Measurements from ENCODE around the gene ABCC10.
"Not testable (repeated sequence)": the region's sequence is repeated elsewhere in the genome, so short reads cannot be mapped to it uniquely, and the experiment has no call there.

ABCC10 gene

GRCh38 chr6:43461936-43462335 lies 34.6 kb downstream of the ABCC10 start:
- Histone ChIP-seq H3K4me3 (ENCODE audit: low read depth in 1 of 2, low read length in 2 of 2) (no peak overlapping the region), H3K4me1 (ENCODE audit: insufficient read depth, low read length) (no peaks in the 10 kb centered on the region), H3K27me3 (ENCODE audit: control insufficient read depth in 1 of 2, insufficient read depth in 2 of 2, low read length in 2 of 2) (peaks cover 0 to 13% of the 10 kb centered on the region in 2 donors), H3K27ac (ENCODE audit: low read depth, low read length) (no peak overlapping the region), H3K9ac (ENCODE audit: low read length) (no peak overlapping the region), H3K9me3 (ENCODE audit: low read length) (no peaks in the 10 kb centered on the region), H3K36me3 (ENCODE audit: insufficient read depth, low read length) (no peaks in the 10 kb centered on the region)

GRCh38 chr6:43464337-43464736 lies 37.0 kb downstream of the ABCC10 start:
- no peaks in the 10 kb centered on the region for H3K4me1 ChIP-seq (ENCODE audit: insufficient read depth, low read length)
- no peaks in the 10 kb centered on the region for H3K9me3 ChIP-seq (ENCODE audit: low read length)
- H3K27me3 ChIP-seq (ENCODE audit: control insufficient read depth in 1 of 2, insufficient read depth in 2 of 2, low read length in 2 of 2): peaks cover 0 to 4% of the 10 kb centered on the region in 2 donors
- H3K9ac ChIP-seq (ENCODE audit: low read length): no peak overlapping the region
- H3K36me3 ChIP-seq (ENCODE audit: insufficient read depth, low read length): no peaks in the 10 kb centered on the region
- no peak overlapping the region for H3K4me3 ChIP-seq (ENCODE audit: low read depth in 1 of 2, low read length in 2 of 2)
- H3K27ac ChIP-seq (ENCODE audit: low read depth, low read length): no peak overlapping the region

GRCh38 chr6:43465948-43466347 lies 38.6 kb downstream of the ABCC10 start:
- Histone ChIP-seq H3K36me3 (ENCODE audit: insufficient read depth, low read length) (no peaks in the 10 kb centered on the region), H3K27ac (ENCODE audit: low read depth, low read length) (no peak overlapping the region), H3K9ac (ENCODE audit: low read length) (no peak overlapping the region), H3K27me3 (ENCODE audit: control insufficient read depth in 1 of 2, insufficient read depth in 2 of 2, low read length in 2 of 2) (peaks cover 0 to 6% of the 10 kb centered on the region in 2 donors), H3K4me3 (ENCODE audit: low read depth in 1 of 2, low read length in 2 of 2) (no peak overlapping the region), H3K9me3 (ENCODE audit: low read length) (no peaks in the 10 kb centered on the region), H3K4me1 (ENCODE audit: insufficient read depth, low read length) (no peaks in the 10 kb centered on the region)

- H3K4me1 ChIP-seq (ENCODE audit: insufficient read depth, low read length); H3K4me3 ChIP-seq (ENCODE audit: low read depth in 1 of 2, low read length in 2 of 2); H3K27ac ChIP-seq (ENCODE audit: low read depth, low read length); H3K9me3 ChIP-seq (ENCODE audit: low read length); H3K9ac ChIP-seq (ENCODE audit: low read length); H3K27me3 ChIP-seq (ENCODE audit: control insufficient read depth in 1 of 2, insufficient read depth in 2 of 2, low read length in 2 of 2); H3K36me3 ChIP-seq (ENCODE audit: insufficient read depth, low read length): not testable (repeated sequence)
These were observed 39.9 kb downstream of the ABCC10 start for GRCh38 chr6:43467265-43467664.

GRCh38 chr6:43467752-43468151 lies 40.4 kb downstream of the ABCC10 start:
- no peak overlapping the region for H3K9ac ChIP-seq (ENCODE audit: low read length)
- peaks cover 0 to 6% of the 10 kb centered on the region in 2 donors for H3K27me3 ChIP-seq (ENCODE audit: control insufficient read depth in 1 of 2, insufficient read depth in 2 of 2, low read length in 2 of 2)
- H3K27ac ChIP-seq (ENCODE audit: low read depth, low read length): no peak overlapping the region

GRCh38 chr6:43468240-43468639 lies 40.9 kb downstream of the ABCC10 start:
- Histone ChIP-seq H3K4me3 (ENCODE audit: low read depth in 1 of 2, low read length in 2 of 2) (no peak overlapping the region), H3K27me3 (ENCODE audit: control insufficient read depth in 1 of 2, insufficient read depth in 2 of 2, low read length in 2 of 2) (peaks cover 0 to 6% of the 10 kb centered on the region in 2 donors), H3K9ac (ENCODE audit: low read length) (no peak overlapping the region), H3K27ac (ENCODE audit: low read depth, low read length) (no peak overlapping the region), H3K36me3 (ENCODE audit: insufficient read depth, low read length) (no peaks in the 10 kb centered on the region), H3K4me1 (ENCODE audit: insufficient read depth, low read length) (no peaks in the 10 kb centered on the region), H3K9me3 (ENCODE audit: low read length) (no peaks in the 10 kb centered on the region)

More at GRCh38 chr6:43467752-43468151, 40.4 kb downstream of the ABCC10 start:
- Histone ChIP-seq H3K36me3 (ENCODE audit: insufficient read depth, low read length) (no peaks in the 10 kb centered on the region), H3K4me1 (ENCODE audit: insufficient read depth, low read length) (no peaks in the 10 kb centered on the region), H3K4me3 (ENCODE audit: low read depth in 1 of 2, low read length in 2 of 2) (no peak overlapping the region), H3K9me3 (ENCODE audit: low read length) (no peaks in the 10 kb centered on the region)

- Histone ChIP-seq H3K9me3 (ENCODE audit: low read length) (no peaks in the 10 kb centered on the region), H3K27ac (ENCODE audit: low read depth, low read length) (no peak overlapping the region), H3K27me3 (ENCODE audit: control insufficient read depth in 1 of 2, insufficient read depth in 2 of 2, low read length in 2 of 2) (peaks cover 0 to 6% of the 10 kb centered on the region in 2 donors), H3K36me3 (ENCODE audit: insufficient read depth, low read length) (no peaks in the 10 kb centered on the region), H3K4me3 (ENCODE audit: low read depth in 1 of 2, low read length in 2 of 2) (no peak overlapping the region), H3K4me1 (ENCODE audit: insufficient read depth, low read length) (no peaks in the 10 kb centered on the region), H3K9ac (ENCODE audit: low read length) (no peak overlapping the region)
These were observed 41.7 kb downstream of the ABCC10 start for GRCh38 chr6:43468748-43469681.

- H3K9ac ChIP-seq (ENCODE audit: low read length): no peak overlapping the region
- H3K36me3 ChIP-seq (ENCODE audit: insufficient read depth, low read length): no peaks in the 10 kb centered on the region
- no peak overlapping the region for H3K4me3 ChIP-seq (ENCODE audit: low read depth in 1 of 2, low read length in 2 of 2)
- H3K4me1 ChIP-seq (ENCODE audit: insufficient read depth, low read length): no peaks in the 10 kb centered on the region
- H3K9me3 ChIP-seq (ENCODE audit: low read length): no peaks in the 10 kb centered on the region
- no peak overlapping the region for H3K27ac ChIP-seq (ENCODE audit: low read depth, low read length)
- peaks cover 0 to 6% of the 10 kb centered on the region in 2 donors for H3K27me3 ChIP-seq (ENCODE audit: control insufficient read depth in 1 of 2, insufficient read depth in 2 of 2, low read length in 2 of 2)
These were observed 42.6 kb downstream of the ABCC10 start for GRCh38 chr6:43469947-43470346.

- no peak overlapping the region for H3K4me3 ChIP-seq (ENCODE audit: low read depth in 1 of 2, low read length in 2 of 2)
- no peak overlapping the region for H3K27ac ChIP-seq (ENCODE audit: low read depth, low read length)
- H3K27me3 ChIP-seq (ENCODE audit: control insufficient read depth in 1 of 2, insufficient read depth in 2 of 2, low read length in 2 of 2): peaks cover 0 to 6% of the 10 kb centered on the region in 2 donors
- no peaks in the 10 kb centered on the region for H3K9me3 ChIP-seq (ENCODE audit: low read length)
- H3K9ac ChIP-seq (ENCODE audit: low read length): no peak overlapping the region
- H3K36me3 ChIP-seq (ENCODE audit: insufficient read depth, low read length): no peaks in the 10 kb centered on the region
- H3K4me1 ChIP-seq (ENCODE audit: insufficient read depth, low read length): no peaks in the 10 kb centered on the region
These were observed 44.1 kb downstream of the ABCC10 start for GRCh38 chr6:43471399-43471798.

GRCh38 chr6:43472515-43472914 lies 45.2 kb downstream of the ABCC10 start:
- Histone ChIP-seq H3K4me3 (ENCODE audit: low read depth in 1 of 2, low read length in 2 of 2) (no peak overlapping the region), H3K27ac (ENCODE audit: low read depth, low read length) (no peak overlapping the region), H3K27me3 (ENCODE audit: control insufficient read depth in 1 of 2, insufficient read depth in 2 of 2, low read length in 2 of 2) (peaks cover 0 to 6% of the 10 kb centered on the region in 2 donors), H3K4me1 (ENCODE audit: insufficient read depth, low read length) (peaks cover 4% of the 10 kb centered on the region), H3K36me3 (ENCODE audit: insufficient read depth, low read length) (no peaks in the 10 kb centered on the region), H3K9me3 (ENCODE audit: low read length) (no peaks in the 10 kb centered on the region), H3K9ac (ENCODE audit: low read length) (no peak overlapping the region)

GRCh38 chr6:43475516-43475915 lies 48.2 kb downstream of the ABCC10 start:
- peaks cover 26% of the 10 kb centered on the region for H3K4me1 ChIP-seq (ENCODE audit: insufficient read depth, low read length)
- no peaks in the 10 kb centered on the region for H3K36me3 ChIP-seq (ENCODE audit: insufficient read depth, low read length)
- no peak overlapping the region for H3K27ac ChIP-seq (ENCODE audit: low read depth, low read length)
- H3K9me3 ChIP-seq (ENCODE audit: low read length): no peaks in the 10 kb centered on the region
- H3K9ac ChIP-seq (ENCODE audit: low read length): no peak overlapping the region
- H3K4me3 ChIP-seq (ENCODE audit: low read depth in 1 of 2, low read length in 2 of 2): no peak overlapping the region
- H3K27me3 ChIP-seq (ENCODE audit: control insufficient read depth in 1 of 2, insufficient read depth in 2 of 2, low read length in 2 of 2): no peaks in the 10 kb centered on the region

GRCh38 chr6:43476746-43477145 lies 49.4 kb downstream of the ABCC10 start:
- Histone ChIP-seq H3K4me1 (ENCODE audit: insufficient read depth, low read length) (peaks cover 26% of the 10 kb centered on the region), H3K9ac (ENCODE audit: low read length) (peak overlapping the region; percentile 1), H3K27ac (ENCODE audit: low read depth, low read length) (no peak overlapping the region), H3K27me3 (ENCODE audit: control insufficient read depth in 1 of 2, insufficient read depth in 2 of 2, low read length in 2 of 2) (no peaks in the 10 kb centered on the region), H3K4me3 (ENCODE audit: low read depth in 1 of 2, low read length in 2 of 2) (peak overlapping the region in 1 of 2 donors; percentile 84), H3K36me3 (ENCODE audit: insufficient read depth, low read length) (no peaks in the 10 kb centered on the region), H3K9me3 (ENCODE audit: low read length) (no peaks in the 10 kb centered on the region)

Data from muscle layer of colon (tissue), 2 donors.